ENCODE data around the gene DUS1L.
A peak's percentile ranks its signal among the peaks of the same experiment; 100 is the strongest.

The DUS1L gene

DNA sequence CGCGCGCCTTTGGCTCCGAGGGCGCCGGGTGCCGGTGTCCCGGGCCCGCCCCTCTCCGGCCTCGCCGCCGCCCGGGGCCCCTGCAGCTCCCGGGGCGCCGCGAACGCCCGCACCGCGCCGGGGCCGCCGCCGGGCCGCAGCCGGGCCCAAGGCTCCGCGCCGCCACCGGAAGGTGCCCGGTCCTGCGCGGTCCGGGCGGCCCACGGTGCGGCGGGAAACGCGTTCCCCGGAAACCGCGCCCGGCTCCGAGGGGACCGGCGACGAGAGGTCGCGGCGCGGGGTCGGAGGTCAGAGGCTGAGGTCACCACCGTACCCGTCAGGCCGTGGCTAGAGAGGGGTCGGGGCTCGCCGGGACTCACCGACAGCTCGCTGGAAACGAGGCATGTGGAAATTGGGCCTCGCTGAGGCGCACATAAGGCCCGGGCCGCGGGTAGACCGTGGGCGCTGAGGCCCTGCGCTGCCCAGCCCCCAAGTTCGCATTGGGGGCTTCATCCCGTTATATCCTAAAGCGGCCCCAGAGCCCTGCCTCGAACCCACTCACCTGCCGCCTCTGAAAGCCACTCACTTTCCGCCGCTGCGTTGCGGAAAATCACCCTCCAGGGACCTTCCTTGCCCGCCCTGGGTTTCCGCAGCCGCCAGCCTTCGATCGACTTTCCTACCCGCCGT, at the start of gene DUS1L:
TSS of gene DUS1L (minus strand) at position 167 of the 666 bp plus-strand sequence. CDS start 745 bp downstream, outside the sequence.
- peak; percentile 19 for DNase-seq (ENCODE audit: low spot score)

DNA sequence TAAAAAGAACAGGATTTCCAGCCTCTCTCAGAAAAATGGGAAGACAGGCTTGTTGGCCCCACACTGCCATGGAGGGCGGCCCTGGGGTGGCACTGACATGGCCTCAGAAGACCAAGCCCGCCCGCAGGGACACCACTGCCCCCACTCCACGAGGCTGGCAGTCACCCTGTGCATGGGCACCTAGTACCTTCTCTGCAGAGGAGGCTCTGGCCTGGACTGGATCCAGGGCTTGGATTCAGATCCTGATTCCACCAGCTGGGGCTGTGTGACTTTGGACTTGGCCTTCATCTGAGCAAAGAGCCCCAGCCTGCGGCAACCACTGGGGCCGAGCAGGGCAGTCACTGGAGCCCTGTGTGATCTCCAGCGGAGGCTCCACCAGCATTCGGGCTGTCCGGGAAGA, 49.3 kb upstream of the DUS1L start:
- DNase-seq (ENCODE audit: low spot score) = no peak

DNA sequence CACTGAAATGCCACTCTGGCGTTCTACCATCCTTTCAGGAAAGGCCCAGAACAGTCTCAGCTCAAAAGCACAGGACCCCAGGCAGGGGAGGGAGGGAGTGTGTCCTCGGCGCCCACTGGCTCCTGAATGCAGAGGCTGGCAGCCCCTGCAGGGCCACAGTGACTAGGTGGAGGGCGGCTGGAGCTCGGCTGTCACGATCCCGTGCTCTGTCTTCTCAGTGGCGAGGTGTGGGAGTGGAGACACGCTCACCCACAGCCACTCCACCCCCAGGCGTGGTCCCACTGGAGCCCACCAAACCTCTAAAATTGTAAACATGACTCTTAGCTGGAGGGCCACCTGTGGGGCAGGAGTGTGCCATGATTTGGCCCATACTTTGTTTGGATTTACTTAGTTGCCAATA, 48.8 kb upstream of the DUS1L start:
- DNase-seq (ENCODE audit: low spot score) = no peak

DNA sequence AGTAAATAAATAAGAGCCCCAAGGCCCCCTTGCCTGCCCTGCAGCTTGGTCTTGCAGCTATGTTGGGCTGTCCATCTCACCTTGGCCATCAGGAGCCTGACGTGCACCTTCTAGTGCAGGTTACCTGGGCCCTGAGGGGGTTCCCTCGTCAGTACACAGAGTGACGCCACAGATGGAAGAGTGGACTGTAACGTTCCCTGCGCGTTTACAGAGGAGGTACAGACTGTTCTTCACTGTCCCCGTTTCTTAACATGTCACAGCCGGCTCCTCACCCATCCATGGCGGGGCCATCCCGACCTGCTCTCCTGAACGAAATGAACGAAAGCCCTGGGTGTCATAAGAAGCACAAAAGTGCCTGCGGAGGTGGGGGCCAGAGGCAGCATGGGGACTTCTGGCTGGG, 48.3 kb upstream of the DUS1L start:
- DNase-seq (ENCODE audit: low spot score) = no peak

DNA sequence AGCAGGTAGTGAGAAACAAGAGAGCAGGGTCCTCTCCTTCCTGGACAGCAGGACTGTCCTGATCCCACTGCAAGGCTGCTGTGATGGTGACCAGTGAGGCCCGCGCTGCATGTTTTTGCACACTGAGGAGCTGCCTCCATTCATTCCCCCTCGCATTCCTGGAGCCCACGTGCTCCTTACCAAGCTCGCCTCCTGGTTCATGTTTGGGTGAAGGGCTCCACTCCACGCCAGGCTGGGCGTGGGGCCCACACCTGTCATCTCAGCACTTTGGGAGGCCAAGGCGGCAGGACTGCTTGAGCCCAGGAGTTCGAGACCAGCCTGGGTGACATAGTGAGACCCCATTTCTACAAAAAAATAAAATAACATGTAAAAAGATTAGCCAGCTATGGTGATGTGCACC, 47.8 kb upstream of the DUS1L start:
- DNase-seq (ENCODE audit: low spot score) = no peak

DNA sequence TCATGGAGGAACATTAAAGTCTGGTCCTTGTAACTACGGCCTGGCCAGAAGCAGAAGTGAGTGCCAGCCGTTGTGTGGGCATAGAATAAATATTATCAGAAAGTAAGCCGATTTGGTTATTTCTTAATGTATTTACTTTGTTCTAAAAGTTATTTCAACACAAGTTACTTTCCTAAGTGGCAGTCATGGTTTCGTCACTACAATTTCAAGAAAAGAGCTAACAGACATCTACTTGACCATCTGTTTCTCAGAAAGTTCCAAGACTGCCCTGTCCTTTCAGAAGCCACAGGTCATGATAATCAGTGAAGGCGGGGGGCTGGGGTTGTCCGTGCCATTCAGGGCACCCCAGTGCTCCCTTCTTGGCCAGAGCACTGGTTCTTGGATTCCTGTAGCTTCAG, 47.3 kb upstream of the DUS1L start:
- DNase-seq (ENCODE audit: low spot score) = no peak

DNA sequence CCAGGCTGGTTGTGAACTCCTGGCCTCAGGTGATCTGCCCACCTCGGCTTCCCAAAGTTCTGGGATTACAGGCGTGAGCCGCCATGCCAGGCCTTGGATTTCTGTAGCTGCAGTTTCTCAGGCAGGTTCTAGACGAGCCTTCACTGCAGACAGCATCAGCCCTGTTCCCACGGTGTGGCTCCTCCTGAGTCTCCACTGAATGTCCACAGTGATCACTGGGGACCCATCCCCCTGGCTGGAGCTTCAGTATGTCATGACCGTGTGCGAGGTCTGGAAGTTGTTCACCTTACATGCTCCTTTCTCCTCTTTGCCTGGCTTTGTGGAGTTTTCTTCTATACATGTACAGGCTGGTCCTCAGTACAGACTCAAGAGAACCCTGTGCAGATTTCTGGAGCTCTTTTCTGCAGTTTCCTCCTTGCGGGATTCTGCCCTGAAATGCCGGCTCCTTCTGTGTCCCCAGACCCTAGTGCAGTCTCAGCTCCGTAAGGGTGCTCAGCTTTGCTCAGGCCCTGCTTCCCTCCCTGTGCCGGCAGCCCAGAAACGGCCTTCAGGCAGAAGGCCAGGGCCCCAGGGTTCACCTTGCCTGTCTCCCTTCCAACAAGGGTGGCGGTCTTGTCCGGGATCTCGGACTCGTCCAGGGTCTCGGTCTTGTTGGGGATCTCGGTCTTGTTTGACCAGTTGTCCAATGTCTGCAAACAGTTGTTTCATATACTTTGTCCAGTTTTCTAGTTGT, 46.7 kb upstream of the DUS1L start:
- no peak for DNase-seq (ENCODE audit: low spot score)

DNA sequence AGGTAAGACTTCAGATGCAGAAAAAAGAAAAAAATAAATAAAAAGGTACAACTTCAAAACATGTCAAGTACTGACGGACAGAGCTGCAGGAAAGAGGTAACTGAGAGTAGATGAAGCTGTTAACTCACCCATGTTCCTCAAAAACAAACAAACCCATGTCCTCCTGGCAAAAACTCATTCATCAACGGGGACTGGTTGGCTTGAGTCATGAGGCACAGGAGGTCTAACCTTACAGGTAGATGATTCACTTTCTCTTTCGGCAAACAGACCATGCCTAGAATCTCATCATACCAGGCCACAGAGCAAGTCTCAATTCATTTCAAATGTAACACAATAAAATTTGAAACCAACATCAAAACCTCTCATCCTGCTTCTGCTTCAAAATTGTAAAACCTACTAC, 44.7 kb upstream of the DUS1L start:
- DNase-seq (ENCODE audit: low spot score) = no peak

DNA sequence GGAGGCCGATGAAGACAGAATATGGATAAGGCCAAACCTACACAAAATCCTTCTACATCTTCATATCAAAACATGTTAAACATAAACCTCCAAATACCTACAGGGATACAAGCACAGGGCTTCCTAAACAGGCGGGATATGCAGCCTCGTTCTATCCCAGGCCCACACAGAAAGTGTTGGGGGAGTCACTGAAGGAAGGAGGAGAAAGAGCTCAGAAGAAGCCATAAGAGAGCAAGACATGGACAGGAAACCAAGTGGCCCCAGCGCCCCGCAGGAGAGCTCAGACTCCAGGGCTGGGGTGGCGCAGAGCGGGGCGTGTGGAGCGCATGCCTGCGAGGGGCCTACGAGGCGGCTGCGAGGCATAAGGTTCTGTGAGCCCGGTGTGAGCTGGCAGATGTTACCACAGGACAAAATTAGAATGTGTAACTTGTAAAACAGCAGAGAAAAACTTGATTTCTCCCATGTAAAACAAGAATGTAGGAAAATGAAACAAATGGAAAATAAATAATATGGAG, 43.4 kb upstream of the DUS1L start:
- no peak for DNase-seq (ENCODE audit: low spot score)

DNA sequence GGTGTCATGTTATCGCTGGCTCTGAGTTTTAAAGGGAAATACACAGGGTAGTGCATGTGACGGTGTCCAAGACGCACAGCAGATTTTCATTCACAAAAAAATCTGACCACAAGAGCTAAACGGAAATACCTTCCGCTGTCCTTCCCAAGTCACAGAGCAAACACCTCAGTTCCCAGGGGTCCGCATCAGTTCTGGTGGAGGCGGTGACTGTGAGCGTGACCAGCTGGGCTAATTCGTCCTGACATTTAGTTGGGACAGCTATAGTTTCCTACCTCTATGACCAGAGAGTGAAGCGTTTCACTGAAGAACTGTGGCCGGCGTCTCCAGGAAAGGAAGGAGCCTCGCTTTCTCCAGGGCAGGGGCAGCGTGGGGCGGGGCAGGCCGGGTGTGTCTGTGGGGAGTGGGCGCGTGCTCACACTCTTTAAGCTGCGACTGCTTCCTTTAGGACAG, 42.9 kb upstream of the DUS1L start:
- no peak for DNase-seq (ENCODE audit: low spot score)

DNA sequence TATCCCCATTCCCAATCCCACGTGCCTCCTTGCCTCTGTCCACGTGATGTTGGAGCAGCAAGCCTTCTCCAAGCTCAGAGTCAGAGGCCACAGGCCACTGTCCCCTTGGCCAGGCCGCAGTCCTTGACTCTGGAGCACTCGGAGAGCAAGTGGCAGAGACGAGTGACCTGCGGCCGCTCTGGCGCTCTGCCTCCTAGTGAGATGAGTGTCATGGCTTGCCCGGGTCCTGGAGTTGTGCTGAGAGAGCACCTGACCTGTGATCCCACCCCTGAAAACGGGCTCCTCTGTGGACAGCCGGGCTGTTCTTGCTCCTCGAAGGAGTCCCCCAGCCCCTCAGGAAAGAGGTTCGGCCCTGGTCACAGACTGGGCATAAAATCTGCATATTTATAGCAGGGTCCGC, 42.4 kb upstream of the DUS1L start:
- DNase-seq (ENCODE audit: low spot score) = no peak

DNA sequence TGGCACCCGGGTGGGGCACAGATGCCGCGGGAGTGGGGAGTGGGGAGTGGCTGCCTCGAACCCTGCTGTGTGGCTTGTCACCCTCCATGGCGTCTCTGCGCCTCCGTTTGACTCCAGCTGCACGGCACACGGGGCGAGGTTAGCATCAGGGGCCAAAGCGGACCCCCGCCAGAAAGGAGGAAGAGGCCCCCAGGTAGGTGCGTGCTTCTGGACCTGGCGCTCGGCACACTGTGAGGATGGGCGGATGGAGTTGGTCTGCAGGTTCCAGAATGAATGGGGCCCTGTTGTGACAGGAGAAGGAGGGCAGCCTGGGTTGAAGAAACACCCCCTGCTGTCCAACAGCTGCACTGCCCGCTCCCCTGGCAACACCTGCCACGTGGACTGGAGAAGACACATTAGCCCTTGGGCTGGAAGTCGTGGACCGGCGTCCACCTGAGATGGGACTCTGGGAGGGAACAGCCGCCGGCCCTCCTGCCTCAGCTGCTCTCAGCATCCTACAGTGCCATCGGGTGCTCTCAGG, 41.8 kb upstream of the DUS1L start:
- DNase-seq (ENCODE audit: low spot score) = no peak

DNA sequence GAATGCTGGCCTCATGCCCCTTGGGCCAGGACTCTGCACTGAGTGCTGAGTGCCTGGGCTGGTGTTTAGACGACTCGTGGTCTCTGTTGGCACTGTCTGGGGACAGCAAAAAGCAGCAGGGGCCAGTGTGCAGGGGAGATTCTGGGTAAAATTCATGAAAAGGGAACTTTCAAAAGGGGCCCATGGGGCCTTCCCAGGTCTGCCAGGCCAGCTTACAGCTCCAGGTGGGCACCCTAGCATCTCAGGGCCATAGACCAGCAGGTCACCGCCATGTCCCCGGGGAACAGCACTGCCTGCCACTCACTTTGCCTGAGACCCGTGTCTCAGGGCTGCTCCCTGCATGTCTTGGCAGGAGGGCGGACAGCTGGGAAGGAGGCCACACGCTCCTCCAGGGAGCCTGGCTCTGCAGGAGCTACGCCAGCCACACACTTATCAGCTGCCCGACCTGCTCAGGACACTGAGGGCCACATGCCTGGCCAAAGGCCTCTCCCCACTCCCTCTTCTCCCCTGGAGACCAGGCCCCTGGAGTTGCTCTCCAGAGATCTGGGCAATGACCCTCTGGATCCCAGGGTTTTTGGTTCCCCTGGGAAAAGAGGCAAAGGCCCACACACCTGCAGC, 41.2 kb upstream of the DUS1L start:
- DNase-seq (ENCODE audit: low spot score) = no peak

DNA sequence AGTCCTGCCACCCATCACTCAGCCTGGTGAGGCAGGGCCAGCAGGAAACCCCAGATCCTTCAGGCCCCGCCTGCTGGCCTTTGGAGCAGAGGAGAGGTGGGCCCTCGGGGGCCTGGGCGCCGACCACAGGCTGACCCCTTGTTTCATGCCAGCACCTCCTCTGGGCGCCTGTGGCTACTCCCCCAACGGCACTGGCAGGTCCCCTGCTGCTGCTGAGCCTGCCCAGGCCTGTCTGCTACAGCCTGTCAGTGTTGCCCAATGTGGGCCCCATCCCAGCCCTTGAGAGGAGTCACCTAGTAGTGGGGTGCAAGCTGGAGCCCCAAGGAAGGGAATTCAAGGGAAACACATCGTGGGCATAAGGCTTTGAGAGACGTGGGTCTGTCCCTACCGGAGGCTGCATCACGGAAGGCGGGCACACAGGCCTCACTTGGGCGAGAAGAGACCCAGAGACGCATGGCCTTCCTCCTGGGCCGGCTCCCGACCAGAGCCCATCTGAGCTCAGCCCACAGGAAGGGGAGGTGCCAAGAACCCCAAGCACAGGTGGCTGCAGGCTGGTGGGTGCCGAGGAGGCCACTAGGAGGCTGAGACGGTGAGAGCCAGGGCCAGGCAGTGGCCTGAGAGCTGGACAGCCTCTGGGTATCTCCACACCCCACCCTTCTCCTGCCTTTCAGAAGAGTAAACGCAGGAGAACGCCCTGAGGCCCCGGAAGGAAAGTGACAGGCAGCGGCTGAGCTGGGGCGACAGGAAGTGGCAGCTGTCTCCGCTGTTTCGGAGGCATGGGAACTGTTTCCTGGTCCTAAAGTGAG, 40.5 kb upstream of the DUS1L start:
- DNase-seq (ENCODE audit: low spot score) = peak; percentile 88

DNA sequence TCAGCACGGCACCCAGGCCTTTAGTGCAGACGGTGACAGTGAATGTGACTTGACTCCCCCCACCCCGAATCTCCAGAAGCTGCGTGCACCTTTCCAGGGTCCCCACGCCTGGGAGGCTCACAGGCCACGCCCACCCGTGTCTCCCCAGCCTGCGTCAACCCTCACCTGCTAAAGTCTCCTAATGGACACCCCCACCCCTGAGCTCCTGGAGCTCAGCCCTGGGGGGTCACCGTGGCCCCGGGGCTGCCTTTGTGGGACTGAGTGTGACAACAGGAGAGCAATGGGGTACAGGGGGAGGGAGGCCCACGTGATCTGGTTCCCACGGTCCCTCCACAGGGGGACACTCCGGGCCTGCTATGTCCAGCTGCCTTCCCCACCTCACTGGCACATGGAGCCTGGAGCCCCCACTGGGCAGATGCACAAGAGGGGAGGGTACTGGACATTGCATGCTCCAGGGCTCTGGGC, 39.8 kb upstream of the DUS1L start:
- DNase-seq (ENCODE audit: low spot score) = no peak

DNA sequence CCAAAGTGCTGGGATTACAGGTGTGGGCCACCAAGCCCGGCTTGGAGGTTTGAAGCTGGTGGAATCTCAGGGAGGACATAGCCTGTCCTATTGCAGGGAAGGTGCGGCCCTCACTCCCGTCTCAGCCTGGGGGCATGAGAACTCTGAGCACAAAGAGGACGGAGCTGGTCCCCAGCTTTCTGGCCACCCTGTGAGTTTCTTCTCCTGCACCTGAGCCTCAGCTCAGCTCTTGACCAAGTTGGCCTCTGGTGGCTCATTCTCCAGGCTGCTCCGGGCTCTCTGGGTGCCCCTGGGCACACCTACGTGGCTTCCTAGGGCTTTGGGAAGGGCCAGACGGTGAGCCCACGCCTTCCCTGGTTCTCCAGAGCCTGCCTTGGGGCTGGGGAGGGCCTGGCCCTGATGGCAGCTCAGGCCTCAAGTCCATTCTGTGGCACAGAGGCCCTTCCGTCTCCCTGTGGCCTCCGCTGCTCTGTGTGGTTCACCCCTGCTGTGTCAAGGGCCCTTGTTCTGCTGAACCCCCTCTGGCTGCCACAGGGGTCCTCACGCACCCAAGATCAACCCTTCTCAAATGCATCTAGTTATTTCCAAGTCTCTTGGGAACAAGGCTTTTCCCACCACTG, 39.3 kb upstream of the DUS1L start:
- DNase-seq (ENCODE audit: low spot score) = no peak

DNA sequence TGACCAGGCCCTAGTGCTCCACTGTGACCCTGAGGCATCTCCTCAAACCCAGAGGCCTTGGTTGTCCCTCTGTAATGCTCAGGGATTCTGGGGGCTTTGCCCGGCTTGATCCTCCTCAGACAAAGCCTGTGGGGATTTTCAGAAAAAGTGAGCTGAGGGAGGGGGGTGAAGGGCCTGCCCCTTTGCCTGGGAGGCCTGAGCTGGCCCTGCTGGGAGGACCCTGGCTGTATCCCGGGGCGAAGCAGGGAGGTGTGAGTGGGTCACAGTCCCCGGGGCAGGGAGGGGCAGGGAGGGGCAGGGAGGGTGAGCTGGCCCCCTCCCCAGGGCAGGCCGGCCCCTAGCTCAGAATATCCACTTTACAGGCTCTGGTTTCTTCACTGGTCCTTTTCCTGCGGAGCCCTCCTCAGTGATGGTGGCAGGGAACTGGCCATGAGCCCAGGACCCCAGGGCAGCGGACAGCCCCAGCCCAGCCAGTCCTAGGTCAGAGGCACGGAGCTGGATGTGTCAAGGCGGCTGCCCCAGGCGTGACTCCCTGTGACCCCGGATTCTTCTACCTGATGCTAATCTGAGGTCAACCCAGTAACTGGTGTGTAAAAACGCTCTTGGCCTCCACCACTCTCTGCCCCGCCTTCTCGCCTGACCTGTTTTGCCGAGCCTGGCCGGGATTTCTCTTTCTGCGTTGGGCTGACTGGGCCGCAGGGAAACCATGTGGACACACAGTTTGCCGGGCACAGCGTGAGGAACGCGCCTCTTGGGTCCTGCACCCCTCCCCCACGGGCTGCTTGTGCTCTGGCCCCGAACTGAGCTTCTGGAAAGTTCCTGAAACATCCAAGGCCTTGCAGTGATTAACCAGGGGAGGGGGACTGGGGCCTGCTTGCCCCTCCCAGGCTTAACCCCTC, 38.2 kb upstream of the DUS1L start:
- DNase-seq (ENCODE audit: low spot score) = no peak

DNA sequence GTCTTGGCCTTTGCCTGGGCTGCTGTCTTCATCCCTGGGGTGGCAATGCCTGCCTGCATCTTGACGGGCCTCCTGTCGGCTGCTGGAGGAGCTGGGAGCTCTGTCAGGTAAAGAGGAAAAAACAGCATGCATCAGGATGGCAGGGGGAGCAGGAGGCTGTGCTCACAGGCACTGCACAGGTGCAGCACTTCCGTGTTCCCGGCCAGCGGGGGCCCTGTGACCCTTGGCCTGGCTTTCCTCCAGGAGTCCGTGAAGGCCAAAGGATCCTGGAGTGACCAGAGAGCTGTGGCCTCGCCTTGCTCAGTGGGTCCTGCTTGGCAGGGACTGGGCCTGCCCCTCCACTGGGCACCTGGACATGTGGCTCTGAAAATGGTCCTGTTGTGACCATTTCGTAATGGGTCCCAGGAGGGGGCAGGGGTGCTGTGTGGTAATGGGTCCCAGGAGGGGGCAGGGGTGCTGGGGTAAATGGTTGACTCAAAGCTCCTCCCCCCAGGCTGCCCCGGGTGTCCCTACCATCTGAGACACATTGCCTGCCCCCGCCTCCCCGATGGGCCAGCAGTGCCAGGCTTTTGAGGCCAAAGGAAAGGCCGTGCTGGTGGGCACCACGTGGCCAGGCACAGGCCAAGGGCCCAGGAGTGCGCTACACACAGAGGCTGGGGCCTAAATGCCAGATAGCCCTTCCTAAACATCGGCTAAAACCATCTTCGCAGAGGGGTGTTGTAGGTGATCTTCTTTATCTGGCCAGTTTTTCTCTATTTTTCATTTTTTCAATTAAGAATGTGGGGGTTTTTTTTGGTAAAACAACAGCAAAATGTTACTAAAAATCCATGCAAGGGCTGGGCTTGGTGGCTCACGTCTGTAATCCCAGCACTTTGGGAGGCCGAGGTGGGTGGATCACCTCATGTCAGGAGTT, 36.4 kb upstream of the DUS1L start:
- no peak for DNase-seq (ENCODE audit: low spot score)

DNA sequence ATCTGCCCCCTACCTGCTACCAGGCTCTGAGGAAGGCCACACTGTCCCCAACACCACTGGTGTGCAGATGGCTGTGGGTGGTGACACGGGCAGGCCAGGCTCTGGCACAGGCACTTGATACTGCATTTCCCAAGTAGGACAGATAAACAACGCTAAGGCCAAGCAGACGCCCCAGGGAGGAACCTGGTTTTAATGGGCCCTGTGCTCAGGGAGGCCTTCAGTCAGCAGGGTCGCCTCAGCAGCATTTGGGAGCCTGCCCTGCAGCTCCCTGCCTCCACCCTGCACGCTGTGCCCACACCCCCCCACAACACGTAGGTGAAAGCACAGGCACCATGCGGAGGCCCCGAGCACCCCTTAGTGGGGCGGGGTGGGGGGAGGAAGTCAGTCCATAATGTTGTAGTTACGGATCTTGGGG, 35.7 kb upstream of the DUS1L start:
- no peak for DNase-seq (ENCODE audit: low spot score)
